CD4-positive, alpha-beta T cell (primary cell): ENCODE data around the gene SDK1. TPM values are rescaled to one million over a fixed set of nuclear protein-coding genes. Genes with fewer than 3 reads are reported as not detected.

ENCODE experiments used
- ATAC-seq: fragments of 200-7000 bp; cut with Tn5 transposase; one replicate; pipeline ENCODE4 v1.10.0; 2022; ENCODE audit warnings: mild to moderate bottlenecking; ENCODE audit not compliant: poor library complexity
- CTCF ChIA-PET: fragments of 350-600 bp; sonication (Branson Sonifier 250); formaldehyde crosslinking; loops from one replicate; lab custom pipeline; 2021; ENCODE audit warnings: antibody characterized with exemption, inconsistent platforms; lab: Charles Lee
- POLR2A ChIA-PET: fragments of 350-600 bp; sonication (Branson Sonifier 250); formaldehyde crosslinking; loops from one replicate; lab custom pipeline; 2021; ENCODE audit warnings: antibody characterized with exemption, inconsistent platforms; lab: Charles Lee
- DNase-seq, 14 experiments: peaks; one replicate each; pipeline ENCODE4 v3.0.0-alpha.2; 2013 to 2020; ENCODE audit warnings: mixed read lengths in 2 of 14
- H3K27ac ChIP-seq, 2 donors: one replicate each; pipeline versions ENCODE4 v1.5.1 to v1.7.0; 2013; ENCODE audit warnings: low read length in 2 of 2, low read depth in 1 of 2, mild to moderate bottlenecking in 1 of 2
- H3K27me3 ChIP-seq, 2 experiments: 1 replicate in 1 of 2; 2 replicates in 1 of 2; pipeline versions ENCODE4 v1.6.1 to v1.7.0; 2013; ENCODE audit warnings: low read length in 2 of 2, control low read depth in 1 of 2, mild to moderate bottlenecking in 1 of 2, moderate library complexity in 1 of 2; ENCODE audit not compliant: insufficient read depth in 2 of 2, control insufficient read depth in 1 of 2
- H3K36me3 ChIP-seq: one replicate; pipeline ENCODE4 v1.6.1; 2013; ENCODE audit warnings: low read length, control low read depth; ENCODE audit not compliant: insufficient read depth
- H3K4me1 ChIP-seq: one replicate; pipeline ENCODE4 v1.6.1; 2013; ENCODE audit warnings: low read length, control low read depth; ENCODE audit not compliant: insufficient read depth
- H3K4me3 ChIP-seq: one replicate; pipeline ENCODE4 v1.5.1; 2013; ENCODE audit warnings: mild to moderate bottlenecking, low read length, moderate library complexity
- H3K9me3 ChIP-seq, 2 experiments: 1 replicate in 1 of 2; 2 replicates in 1 of 2; pipeline versions ENCODE4 v1.6.1 to v1.7.0; 2013; ENCODE audit warnings: low read length in 2 of 2, mild to moderate bottlenecking in 2 of 2, control low read depth in 1 of 2, moderate library complexity in 1 of 2; ENCODE audit not compliant: control insufficient read depth in 1 of 2, insufficient read depth in 1 of 2
- H3K27ac Mint-ChIP-seq: one replicate; pipeline ENCODE4 v1.8.0; 2020; ENCODE audit warnings: mixed read lengths
- H3K27me3 Mint-ChIP-seq: one replicate; pipeline ENCODE4 v1.8.0; 2021; ENCODE audit warnings: mixed read lengths
- H3K36me3 Mint-ChIP-seq: one replicate; pipeline ENCODE4 v1.8.0; 2021; ENCODE audit warnings: low read depth, mixed read lengths
- H3K4me1 Mint-ChIP-seq: one replicate; pipeline ENCODE4 v1.8.0; 2021; ENCODE audit warnings: low read depth, mixed read lengths
- H3K4me3 Mint-ChIP-seq: one replicate; pipeline ENCODE4 v1.8.0; 2020; ENCODE audit warnings: mild to moderate bottlenecking, mixed read lengths
- H3K9me3 Mint-ChIP-seq: one replicate; pipeline ENCODE4 v1.8.0; 2020; ENCODE audit warnings: mixed read lengths
- CTCF ChIP-seq: fragments of 200-600 bp; IDR thresholded peaks from one replicate; pipeline ENCODE4 v1.8.0; 2022; ENCODE audit warnings: antibody characterized with exemption, mild to moderate bottlenecking
- intact Hi-C, 2 experiments: fragments of 100-400 bp; cut with DNase I in 1 of 2; cut with micrococcal nuclease in 1 of 2; formaldehyde crosslinking; loops; one replicate each; pipeline versions ENCODE4 v1.15.1 to v1.9.0; 2023 to 2025; cut with DNase I, micrococcal nuclease
- total RNA-seq, 174 experiments: library from RNA in 2 of 174; stranded (reverse) in 2 of 174; gene quantifications; one replicate each; pipeline ENCODE4 v1.2.3 and lab custom pipeline; 2021 to 2026

Gene SDK1
- total RNA-seq, 2 experiments from 2014 or later: 1.1 to 1.3 TPM

GRCh38 chr7:3836855-3837254 lies 535.8 kb downstream of the SDK1 start:
- no peak overlapping the region for H3K4me3 ChIP-seq
- Mint-ChIP-seq H3K27me3 (peaks cover 4% of the 10 kb centered on the region), H3K27ac (no peak overlapping the region), H3K9me3 (no peaks in the 10 kb centered on the region), H3K4me1 (no peaks in the 10 kb centered on the region), H3K36me3 (no peaks in the 10 kb centered on the region), H3K4me3 (no peak overlapping the region)
- CTCF ChIA-PET: no interaction called here
- ATAC-seq: no peak
- TF ChIP-seq CTCF: no peak
- intact Hi-C loops: no loop called here
- no peak for DNase-seq
- no peak overlapping the region for H3K27ac ChIP-seq
- H3K9me3 ChIP-seq: no peaks in the 10 kb centered on the region
- H3K4me1 ChIP-seq: no peaks in the 10 kb centered on the region
- H3K36me3 ChIP-seq: no peaks in the 10 kb centered on the region
- H3K27me3 ChIP-seq: no peaks in the 10 kb centered on the region
- POLR2A ChIA-PET: no interaction called here

- intact Hi-C loops: no loop called here
- ChIA-PET CTCF (no interaction called here), POLR2A (interaction anchor here (0.6 kb wide), 1 partner anchor 881 kb away, joined by 4 read pairs; no protein-coding TSS in a partner anchor)
- H3K27me3 ChIP-seq: no peaks in the 10 kb centered on the region
- no peak overlapping the region for H3K27ac ChIP-seq
- Mint-ChIP-seq H3K4me1 (no peaks in the 10 kb centered on the region), H3K9me3 (no peaks in the 10 kb centered on the region), H3K27me3 (no peaks in the 10 kb centered on the region), H3K36me3 (no peaks in the 10 kb centered on the region), H3K4me3 (no peak overlapping the region), H3K27ac (no peak overlapping the region)
- DNase-seq: no peak
- no peaks in the 10 kb centered on the region for H3K4me1 ChIP-seq
- H3K4me3 ChIP-seq: no peak overlapping the region
- no peak for TF ChIP-seq CTCF
- H3K36me3 ChIP-seq: no peaks in the 10 kb centered on the region
- no peaks in the 10 kb centered on the region for H3K9me3 ChIP-seq
- ATAC-seq: no peak
Measured at GRCh38 chr7:3844540-3845151, 543.6 kb downstream of the SDK1 start.

- H3K27me3 ChIP-seq: no peaks in the 10 kb centered on the region
- H3K36me3 ChIP-seq: no peaks in the 10 kb centered on the region
- no peak overlapping the region for H3K4me3 Mint-ChIP-seq
- no peaks in the 10 kb centered on the region for H3K36me3 Mint-ChIP-seq
- DNase-seq (no peak), ATAC-seq (no peak)
- H3K4me1 ChIP-seq: no peaks in the 10 kb centered on the region
- intact Hi-C loops: no loop called here
- ChIA-PET POLR2A (no interaction called here), CTCF (no interaction called here)
- H3K27ac ChIP-seq: no peak overlapping the region
- no peaks in the 10 kb centered on the region for H3K9me3 ChIP-seq
- no peaks in the 10 kb centered on the region for H3K27me3 Mint-ChIP-seq
- TF ChIP-seq CTCF: no peak
- H3K4me1 Mint-ChIP-seq: no peaks in the 10 kb centered on the region
- H3K4me3 ChIP-seq: no peak overlapping the region
- no peaks in the 10 kb centered on the region for H3K9me3 Mint-ChIP-seq
- H3K27ac Mint-ChIP-seq: no peak overlapping the region
Measured at GRCh38 chr7:3846738-3847137, 545.7 kb downstream of the SDK1 start.
